NOMO-1 treated with dmso at 0.1 percent for 144 hours (cell line): ENCODE results near the gene BEGAIN.
A peak's percentile ranks its signal among the peaks of the same experiment; 100 is the strongest.

Experiments
- DNase-seq: peaks from one replicate; lab custom pipeline; 2025; ENCODE audit not compliant: unreplicated experiment; lab: John Stamatoyannopoulos, UW

Gene BEGAIN

DNA sequence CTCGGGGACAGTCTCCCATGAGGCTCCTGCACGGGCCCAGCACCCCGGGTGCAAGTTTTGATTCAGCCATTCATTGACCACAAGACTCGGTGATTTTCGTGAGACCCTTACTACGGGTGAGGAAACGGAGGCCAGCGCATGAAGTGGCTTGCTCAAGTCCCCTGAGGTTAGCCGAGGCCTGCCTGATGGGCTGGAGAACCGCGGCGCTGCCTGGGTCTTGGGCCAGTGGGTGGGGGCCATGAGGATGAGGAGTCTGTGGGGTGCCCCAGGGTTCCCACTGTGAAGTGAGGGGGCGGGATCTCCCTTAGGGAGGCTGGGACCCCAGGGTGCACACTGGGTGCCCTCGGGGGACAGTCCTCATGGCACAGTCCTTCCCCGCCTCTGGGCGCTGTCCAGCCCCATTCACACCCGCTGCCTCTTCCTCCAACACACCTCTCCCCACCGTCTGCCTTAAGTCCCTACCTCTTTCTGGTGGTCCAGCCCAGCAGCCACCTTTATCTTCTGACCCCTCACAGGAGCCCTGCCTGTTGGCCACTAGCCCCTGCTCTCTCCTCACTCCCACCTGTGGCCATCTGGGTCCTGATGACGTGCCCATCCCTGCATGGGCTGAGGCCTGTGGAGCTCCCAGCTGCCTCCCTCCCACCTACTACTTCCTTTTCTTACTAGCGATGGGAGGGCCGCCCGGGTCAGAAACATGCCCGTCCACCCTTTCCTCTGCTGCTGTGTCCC is 16.3 kb downstream of the BEGAIN start:
- no peak for DNase-seq

DNA sequence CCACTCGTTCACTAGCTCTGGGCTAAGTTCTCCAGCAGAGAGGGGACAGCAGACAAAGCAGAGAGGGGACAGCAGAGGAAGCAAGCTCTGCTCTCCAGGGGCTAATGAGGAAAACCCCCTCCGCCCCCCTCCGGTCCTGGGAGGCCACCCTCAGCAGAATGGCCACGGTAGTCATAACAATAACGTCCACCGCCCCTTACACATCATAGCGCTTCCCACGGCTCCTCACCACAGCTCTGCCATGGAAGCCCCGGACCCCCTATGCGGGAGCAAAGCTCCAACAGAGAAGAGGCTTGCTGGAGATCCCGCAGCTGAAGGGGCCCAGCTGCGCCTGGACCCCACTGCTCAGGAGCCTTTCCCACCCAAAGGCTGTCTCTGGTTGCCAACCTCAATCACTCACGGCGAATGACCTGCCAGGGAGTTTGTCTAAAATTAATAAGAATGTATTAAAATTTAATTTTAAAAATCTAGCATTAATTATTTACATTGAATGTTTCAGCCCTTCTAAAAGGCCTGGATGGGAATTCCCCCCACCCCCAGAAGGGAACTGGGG is 17.4 kb downstream of the BEGAIN start:
- DNase-seq: no peak

DNA sequence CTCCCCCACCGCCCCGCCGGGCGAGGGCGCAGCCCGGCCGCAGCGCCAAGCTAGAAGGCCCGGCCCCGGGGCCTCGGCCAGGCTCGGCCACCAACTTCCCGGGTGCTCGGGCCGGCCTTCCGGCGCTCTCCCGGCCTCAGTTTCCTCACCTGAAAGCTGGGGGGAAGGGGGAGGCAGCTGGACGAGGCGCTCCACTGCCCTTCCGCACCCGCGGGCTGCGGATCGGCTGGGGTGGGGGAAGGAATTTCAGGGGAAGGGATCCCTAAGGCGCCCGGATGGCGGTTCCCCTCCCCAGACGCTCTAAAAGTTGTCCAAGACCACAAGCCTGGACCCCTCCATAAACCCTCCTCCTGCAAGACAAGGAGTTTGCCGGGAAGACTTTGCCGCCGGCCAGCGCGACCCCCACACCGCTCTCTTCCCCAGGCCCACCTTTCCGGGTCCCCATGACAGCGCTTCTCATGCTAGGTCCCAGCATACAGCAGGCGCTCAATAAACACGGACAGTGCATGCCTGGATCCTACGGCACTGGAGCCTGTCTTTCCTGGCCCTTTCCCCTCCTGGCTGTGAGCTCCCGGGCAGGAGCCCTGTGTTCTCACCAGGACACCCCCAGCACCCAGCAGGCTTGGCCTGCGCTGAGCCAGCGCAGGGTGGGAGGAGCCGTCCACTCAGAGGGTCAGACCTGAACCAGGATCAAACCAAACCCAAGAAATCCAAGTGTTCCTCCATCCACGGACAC is 18.1 kb downstream of the BEGAIN start:
- no peak for DNase-seq

DNA sequence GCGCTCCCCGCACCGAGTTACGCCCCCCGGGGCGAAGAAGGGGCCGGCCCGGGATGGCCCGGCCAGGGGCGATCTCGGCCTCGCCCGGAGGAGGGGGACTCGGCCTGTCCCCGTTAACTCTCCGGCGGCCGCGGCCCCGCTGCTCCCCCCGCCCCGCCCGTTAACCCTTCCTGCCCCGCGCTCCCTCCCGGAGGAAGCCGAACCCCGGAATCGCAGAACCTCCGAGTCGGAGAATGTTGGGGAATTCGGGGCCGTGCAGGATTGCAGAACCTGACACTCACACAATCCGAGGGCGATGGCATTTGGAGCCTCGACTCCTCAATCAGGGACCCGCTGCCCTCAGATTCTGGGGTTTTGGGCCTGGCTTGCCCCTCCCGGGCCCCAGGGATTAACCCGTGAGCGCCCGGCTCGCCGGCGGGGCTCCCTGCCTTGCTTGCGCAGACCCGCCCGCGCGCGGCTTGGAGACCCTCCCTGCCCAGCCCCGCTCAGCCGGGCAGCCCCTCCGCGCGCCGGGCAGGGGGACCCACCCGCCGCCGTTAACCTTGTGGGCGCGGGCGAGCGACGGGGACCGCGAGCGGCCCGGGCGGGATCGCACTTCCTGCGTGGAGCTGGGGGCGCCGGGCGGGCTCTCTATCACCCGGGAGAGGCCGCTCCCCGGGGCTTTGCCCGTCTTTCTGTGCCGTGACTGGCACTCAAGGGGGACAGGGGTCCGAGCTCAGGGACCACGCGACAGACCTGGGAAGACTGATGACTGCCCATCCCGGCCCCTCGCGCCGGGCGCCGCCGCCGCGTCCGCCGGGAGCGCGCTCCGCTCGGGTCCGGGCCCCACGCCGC is 18.8 kb downstream of the BEGAIN start:
- no peak for DNase-seq

DNA sequence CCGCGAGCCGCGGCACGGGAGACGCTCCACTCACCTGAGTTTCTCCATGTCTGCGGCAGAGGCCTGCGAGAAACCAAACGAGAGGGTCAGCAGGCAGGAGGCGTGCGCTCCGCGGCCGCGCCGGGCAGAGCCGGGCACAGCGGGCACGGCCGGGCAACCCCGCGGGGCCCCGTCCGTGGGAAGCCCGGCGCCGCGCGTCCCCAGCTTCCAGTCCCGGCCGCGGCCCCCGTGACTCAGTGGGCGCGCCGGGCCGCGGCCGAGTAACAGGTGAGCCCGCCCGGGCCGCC is 19.4 kb downstream of the BEGAIN start:
- DNase-seq: no peak

DNA sequence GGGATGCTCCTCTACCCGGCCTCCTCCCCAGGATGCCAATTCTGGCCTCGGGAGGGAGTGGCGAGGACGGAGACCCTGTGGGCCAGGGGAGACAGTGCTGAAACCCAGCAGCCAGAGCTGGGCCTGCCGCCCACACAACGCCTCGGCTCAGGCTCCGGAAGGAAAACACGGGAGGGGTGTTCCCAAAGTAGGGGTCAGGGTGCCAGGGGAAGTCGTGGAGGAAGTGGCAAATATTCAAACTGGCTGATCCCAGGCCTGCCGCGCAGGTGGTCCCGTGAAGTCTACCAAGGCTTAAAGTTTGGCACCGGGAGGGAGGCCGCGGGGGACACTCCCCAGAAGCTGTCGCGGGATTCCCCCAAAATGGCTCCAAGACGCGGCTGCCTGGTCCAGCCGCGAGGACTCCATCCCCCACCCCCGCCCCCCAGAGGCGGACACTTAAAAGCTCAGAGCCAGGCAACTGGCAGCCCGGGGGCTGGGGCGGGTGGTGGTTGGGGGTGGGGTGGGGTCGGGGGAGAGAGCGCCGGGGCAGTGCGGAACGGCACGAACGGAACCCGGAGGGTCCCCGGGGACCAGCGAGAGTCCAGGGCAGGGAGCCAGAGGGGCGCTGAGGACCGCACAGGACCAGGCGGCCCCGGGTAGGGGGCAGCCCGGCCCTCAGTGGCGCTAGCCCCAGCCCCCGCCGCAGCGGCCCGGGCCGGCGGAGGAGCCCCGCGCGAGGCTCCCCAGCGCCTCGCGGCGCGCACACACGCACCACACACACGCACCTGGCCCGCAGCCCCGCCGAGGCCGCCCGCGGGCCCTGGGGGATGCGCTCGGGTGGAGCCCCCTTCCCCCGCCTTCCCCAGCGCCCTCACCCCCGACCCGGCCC is 20.0 kb downstream of the BEGAIN start:
- no peak for DNase-seq

DNA sequence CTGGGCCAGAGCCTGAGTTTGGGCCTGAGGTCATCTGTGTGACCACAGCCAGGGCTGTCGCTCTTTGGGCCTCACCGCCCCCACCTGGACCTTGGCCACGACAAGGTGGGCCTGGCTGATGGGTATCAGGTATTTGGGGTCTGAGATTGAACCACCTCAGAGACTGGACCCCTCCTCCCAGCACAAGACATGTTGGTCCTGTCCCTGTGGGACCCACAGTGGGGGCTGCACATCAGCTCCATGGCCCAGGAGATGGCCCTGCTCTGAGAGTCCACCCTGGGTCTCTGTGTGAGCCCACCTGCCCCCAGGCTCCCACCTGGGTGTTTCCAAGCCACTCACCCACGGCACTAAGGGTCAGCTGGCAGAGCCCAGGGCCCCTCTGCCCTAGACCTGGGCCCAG is 20.6 kb downstream of the BEGAIN start:
- no peak for DNase-seq

DNA sequence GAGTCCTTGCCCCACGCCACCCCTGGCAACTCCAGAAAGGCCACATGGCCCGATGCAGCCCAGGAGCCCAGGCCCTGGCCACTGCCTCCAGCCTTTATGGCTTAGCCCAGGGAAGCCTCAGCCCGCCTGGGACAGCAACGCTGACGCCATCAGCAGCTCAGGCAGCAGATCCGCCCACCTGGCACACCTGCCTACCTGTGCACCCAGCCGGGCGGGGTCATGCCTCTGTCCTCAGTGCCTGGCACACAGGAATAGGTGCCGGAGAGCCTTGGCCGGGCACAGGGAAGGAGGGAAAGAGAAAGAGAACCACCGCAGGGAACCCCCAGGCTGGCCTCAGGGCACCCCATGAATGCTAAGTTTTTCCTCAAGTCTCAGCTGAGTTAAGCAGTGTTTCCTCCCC is 21.1 kb downstream of the BEGAIN start:
- no peak for DNase-seq

DNA sequence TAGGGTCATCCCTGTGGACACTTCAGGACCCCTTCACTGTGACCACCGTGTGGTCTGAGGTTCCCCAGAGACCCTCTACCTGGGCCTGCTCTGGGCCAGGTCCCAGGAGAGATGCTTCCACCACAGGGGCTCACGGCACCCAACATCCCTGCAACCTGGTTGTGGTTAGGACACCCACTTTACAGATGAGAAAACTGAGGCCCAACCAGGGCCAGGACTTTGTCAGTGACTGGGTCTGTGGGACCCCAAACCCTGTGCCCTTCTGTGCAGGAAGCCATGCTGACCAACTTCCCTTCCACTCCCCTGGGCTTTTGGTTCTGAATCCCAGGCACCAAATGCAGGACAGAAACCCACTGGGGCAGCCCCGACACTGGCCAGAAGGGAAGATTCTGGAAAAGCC is 21.6 kb downstream of the BEGAIN start:
- DNase-seq: no peak

DNA sequence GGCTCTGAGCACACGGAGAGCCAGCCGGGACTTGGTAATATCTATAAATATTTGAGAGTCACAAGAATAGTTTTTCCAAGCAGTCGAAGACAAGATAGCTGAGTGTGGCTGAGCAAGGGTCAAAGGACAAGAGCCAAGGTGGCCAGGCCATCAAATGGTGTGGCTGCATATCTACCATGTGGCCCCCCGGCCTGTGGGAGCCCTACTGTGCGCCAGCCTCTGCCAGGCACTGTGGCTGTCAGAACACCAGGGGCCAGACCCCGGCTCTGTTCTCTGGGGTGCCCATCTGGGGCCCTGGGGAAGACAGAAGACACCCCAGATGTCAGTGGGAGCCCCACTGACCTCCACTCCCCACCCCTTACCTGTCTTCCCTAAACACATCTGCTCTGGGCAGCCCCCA is 22.7 kb downstream of the BEGAIN start:
- DNase-seq: no peak

DNA sequence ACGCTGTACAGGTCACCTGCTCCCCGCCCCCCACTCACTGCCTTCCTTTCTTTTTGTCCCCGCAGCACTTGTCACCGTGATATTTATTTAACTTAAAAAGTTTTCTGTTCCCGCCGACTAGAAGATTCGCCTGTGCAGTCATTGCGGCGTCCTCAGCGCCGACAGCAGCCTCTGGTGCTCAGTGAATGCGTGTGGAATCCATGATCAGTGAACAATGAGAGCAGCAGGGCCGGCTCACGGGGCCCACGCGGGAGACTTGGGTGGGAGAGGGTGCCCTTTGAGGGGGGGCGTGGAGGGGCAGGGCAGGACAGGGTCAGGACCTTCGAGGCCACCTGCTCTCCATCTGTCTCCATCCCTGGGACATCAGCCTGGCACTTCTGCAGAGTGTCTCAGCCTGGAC is 24.5 kb downstream of the BEGAIN start:
- no peak for DNase-seq

DNA sequence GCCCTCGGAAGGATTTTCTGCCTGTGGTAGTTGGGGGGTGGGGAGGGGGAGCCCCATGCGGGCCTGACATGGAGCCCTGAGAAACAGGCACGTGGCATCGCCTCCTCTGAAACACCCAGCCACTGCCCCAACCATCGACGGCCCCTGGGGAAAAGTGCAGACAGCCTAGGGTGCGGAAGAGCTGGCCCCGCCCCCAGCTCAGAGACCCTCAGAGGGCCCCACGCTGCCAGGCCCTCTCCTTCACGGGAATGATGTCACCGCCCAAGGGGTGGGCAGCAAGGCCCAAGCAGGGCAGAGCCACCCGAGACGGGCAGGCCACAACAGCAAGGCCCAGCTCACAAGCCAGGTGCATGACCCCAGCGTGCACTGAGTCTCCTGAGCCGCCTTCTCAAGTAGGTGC is 26.2 kb downstream of the BEGAIN start:
- DNase-seq: no peak

DNA sequence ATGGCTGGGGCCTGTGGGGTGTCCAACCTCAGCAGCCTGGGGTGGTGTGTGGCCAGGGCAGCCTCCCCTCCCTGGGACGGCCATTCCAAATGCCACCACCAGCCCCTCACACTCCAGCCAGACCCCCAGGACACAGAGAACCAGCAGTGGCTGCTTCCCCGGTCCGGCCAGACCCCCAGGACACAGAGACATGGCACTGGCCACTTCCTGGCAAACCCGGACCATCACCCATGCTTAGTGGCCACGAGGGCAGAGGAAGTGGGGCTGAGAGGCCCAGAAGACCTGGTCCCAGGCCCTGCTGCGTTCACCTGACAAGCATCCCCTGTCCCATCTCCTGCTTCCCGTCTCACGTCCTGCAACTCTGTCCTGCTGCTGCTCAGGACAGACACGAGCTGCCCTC is 26.7 kb downstream of the BEGAIN start:
- no peak for DNase-seq

DNA sequence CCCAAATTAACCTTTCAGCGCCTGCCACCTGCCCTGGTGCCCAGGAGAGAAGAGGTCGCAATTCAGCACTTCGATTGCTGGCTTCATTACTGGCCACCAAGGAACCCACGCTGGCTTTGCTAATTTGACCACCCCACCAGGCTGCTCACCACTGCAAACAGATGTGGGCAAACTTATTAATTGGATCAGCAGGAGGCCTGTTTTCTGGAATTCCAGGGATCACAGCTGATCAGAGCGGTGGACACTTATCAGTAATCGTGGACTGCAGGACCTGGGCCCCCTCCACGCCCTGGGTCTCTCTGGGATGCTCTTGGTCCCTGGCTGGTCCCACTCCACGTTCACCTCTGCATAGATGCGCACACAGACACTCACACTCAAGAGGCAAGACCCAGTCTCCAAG is 27.8 kb downstream of the BEGAIN start:
- no peak for DNase-seq

DNA sequence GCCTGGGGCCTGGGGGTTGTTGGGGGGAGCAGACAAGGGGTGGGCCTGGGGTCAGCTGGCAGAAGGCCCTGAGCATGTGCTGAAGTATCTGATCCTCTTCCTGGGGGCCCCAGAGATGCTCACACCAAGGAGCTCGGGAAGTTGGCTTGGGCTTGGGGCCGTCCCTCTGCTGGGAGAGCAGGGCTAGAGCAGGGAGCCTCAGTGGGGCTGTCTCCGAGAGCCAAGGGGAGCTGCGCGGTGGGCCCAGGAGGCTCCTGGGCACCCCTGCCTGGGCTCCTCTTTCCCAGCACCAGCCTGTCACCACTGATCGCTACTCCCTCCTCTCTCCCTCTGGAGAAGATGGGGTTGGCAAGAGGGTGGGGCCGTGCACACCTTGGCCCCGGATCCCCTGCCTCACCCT is 28.3 kb downstream of the BEGAIN start:
- DNase-seq: no peak

DNA sequence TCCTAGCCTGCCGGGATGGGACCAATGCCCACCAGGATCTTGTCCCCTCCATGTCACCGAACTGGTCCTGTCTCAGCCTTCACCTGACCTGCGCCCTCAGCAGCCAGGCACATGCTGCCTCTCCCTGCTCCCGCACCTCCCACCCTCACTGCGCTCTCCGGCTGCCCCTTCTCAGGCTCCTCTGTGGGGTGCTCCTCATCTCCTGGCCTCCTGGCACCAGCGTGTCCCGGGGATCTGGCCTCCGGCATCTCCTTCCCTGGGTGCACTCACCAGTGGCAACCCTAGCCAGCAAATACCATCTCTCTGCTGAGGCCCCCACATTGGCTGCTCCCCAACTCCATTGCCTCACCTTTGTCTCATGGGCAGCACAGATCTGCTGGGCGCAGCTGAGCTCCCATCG is 29.0 kb downstream of the BEGAIN start:
- DNase-seq: no peak

DNA sequence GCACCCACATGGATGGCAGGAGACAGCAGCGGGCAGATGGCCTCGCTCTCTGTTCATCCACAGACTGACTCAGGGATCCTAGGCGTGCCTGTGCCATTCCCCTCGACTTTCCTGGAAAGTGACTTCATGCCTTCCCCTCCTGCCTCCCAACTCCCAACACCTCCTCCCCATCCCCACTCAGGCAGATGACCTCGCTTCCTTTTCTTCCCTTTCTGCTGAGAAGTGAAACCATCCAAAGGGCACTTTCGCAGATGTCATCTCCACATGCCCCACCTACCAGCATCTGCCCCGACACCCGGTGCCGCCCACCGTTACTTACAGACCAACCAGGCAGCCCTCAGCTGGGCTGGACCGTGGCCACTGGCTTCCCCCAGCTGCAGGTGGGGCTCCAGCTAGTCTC is 29.6 kb downstream of the BEGAIN start:
- peak; percentile 38 for DNase-seq

DNA sequence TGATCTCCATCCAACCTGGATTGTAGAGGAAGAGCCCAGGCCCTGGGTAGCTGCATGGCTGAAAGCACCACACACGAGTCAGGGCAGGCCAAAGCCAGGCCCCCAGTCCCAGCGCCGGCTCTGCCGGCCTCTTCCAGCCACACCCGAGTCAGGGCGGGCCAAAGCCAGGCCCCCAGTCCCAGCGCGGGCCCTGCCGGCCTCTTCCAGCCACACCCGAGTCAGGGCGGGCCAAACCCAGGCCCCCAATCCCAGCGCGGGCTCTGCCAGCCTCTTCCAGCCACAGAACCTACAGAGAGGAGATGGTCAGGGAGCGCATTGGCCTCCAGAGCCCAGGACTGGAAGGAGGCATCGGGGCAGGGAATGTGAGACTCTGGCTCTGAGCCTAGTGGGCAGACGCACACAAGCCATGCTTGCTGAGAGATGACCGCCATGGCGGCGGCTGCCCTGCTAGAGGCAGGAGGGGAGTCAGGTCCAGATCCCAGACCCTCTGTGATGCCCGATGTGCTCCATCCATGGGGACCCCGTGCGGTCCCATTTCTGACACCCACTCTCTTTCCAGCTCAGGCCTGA is 30.2 kb downstream of the BEGAIN start:
- DNase-seq: no peak

DNA sequence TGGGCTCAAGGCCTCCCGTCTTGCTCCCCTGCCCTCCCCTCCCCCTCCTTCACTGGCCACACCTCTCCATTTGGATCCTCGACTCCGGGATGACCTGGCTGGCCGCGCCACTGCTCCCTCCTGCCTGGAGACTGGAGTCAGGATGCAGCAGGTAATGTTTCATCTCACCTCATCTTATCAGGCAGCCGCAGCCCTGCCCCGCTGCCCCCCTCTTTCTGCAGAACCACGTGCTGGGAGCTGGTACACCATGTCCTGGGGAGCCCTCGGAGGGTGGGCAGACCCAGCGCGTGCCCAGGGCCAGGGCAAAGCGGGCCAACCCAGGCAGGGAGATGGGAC is 31.1 kb downstream of the BEGAIN start:
- no peak for DNase-seq

DNA sequence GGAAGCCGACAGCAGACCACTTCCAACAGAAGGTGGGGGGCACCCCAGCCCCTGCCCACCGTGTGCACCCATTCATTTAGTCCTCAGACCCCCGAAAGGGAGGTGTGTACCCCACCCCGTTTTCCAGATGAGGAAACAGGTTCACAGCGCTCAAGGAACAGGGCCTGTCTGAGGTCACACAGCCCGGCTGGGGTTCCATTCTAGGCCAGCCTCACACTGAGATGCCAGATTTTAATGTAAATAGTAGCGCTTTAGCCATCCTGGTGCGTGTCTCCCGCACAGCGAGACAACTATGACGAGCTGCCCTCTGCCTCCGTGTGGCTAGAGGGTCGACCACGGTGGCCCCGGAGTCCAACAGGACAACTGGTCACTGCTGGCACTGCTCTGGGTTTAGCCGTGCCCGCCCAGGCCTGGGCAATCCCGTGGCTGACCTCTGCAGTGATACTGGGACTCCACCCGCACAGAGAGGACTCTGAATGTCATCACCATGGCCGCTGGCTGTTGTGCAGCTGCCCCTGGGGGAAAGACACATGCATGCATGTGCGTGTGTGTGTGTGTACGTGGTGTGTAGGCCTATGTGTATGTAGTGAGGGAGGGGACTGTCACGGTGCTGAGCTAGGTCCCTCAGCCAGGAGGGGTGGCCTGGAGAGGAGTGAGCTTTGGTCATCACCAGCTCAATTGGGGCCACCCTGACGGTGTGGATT is 31.6 kb downstream of the BEGAIN start:
- DNase-seq: no peak
